GM12878 (cell line): ENCODE results near the gene ACRV1. TPM values are rescaled to one million over a fixed set of nuclear protein-coding genes. Genes with fewer than 3 reads are reported as not detected.

Experiments
- ATAC-seq: fragments of 200-7000 bp; cut with Tn5 transposase; 3 replicates; pipeline ENCODE4 v1.9.1; 2020; ENCODE audit warnings: mild to moderate bottlenecking, moderate library complexity
- BruUV-seq: library from RNA; stranded (reverse); fragments of 400-500 nt; replicated peaks from 2 replicates; lab custom pipeline; 2021; lab: Mats Ljungman, UMichigan
- CTCF ChIA-PET: fragments of 300-600 bp; sonication (Branson Sonifier 250); formaldehyde crosslinking; extraction: SDS; loops from one replicate; lab custom pipeline; 2021; ENCODE audit warnings: inconsistent platforms; lab: Yijun Ruan, JAX
- POLR2A ChIA-PET: fragments of 350-600 bp; formaldehyde crosslinking; extraction: SDS; loops from one replicate; lab custom pipeline; 2021; ENCODE audit warnings: inconsistent platforms; lab: Charles Lee
- RAD21 ChIA-PET: fragments of 300-600 bp; sonication (Branson Sonifier 250); formaldehyde crosslinking; loops from one replicate; lab custom pipeline; 2023; ENCODE audit warnings: antibody characterized with exemption; ENCODE audit not compliant: unreplicated experiment; lab: Charles Lee
- SMC1A ChIA-PET: fragments of 300-600 bp; sonication (Branson Sonifier 250); formaldehyde crosslinking; loops from one replicate; lab custom pipeline; 2023; ENCODE audit not compliant: unreplicated experiment, uncharacterized antibody; lab: Charles Lee
- DNase-seq: peaks from one replicate; pipeline ENCODE4 v3.0.0-alpha.2; 2011; ENCODE audit warnings: low read depth, low spot score
- FAIRE-seq: peaks from 3 replicates; lab custom pipeline; 2011; peaks lifted over from hg19 to GRCh38; lab: Jason Lieb, UNC
- H2AFZ ChIP-seq: 2 replicates; pipeline ENCODE4 v1.6.0; 2011; ENCODE audit warnings: low read depth, low read length, control low read depth; ENCODE audit not compliant: control insufficient read depth
- H3K27ac ChIP-seq: 2 replicates; pipeline ENCODE4 v1.5.1; 2011; ENCODE audit warnings: control low read depth; ENCODE audit not compliant: control insufficient read depth, insufficient read depth
- H3K27me3 ChIP-seq, 2 experiments: replicated peaks in 1 of 2; 2 replicates each; pipeline versions ENCODE4 v1.6.0 to v1.6.1; 2011; ENCODE audit warnings: low read length in 1 of 2; ENCODE audit not compliant: control insufficient read depth in 2 of 2, insufficient read depth in 2 of 2
- H3K36me3 ChIP-seq, 2 experiments: 2 replicates each; pipeline ENCODE4 v1.5.1; 2011; ENCODE audit warnings: low read length in 1 of 2; ENCODE audit not compliant: control insufficient read depth in 2 of 2, insufficient read depth in 2 of 2
- H3K4me1 ChIP-seq: 2 replicates; pipeline ENCODE4 v1.6.1; 2011; ENCODE audit warnings: mild to moderate bottlenecking, low read length, moderate library complexity, mixed read lengths; ENCODE audit not compliant: control insufficient read depth, insufficient read depth
- H3K4me2 ChIP-seq: 2 replicates; pipeline ENCODE4 v1.6.0; 2011; ENCODE audit warnings: control low read depth; ENCODE audit not compliant: control insufficient read depth, insufficient read depth
- H3K4me3 ChIP-seq: fragments of 200-600 bp; sonication (generic); 2 replicates; pipeline ENCODE4 v1.5.1; 2016
- H3K79me2 ChIP-seq: 2 replicates; pipeline ENCODE4 v1.6.0; 2011; ENCODE audit warnings: low read length; ENCODE audit not compliant: control insufficient read depth, insufficient read depth
- H3K9ac ChIP-seq: 2 replicates; pipeline ENCODE4 v1.8.0; 2011; ENCODE audit warnings: low read length, control low read depth, mixed read lengths; ENCODE audit not compliant: control insufficient read depth, insufficient read depth
- H3K9me3 ChIP-seq: replicated peaks from 3 replicates; pipeline ENCODE4 v1.5.1; 2011; ENCODE audit warnings: mild to moderate bottlenecking, low read length; ENCODE audit not compliant: control insufficient read depth, insufficient read depth
- H4K20me1 ChIP-seq: 2 replicates; pipeline ENCODE4 v1.6.0; 2011; ENCODE audit not compliant: control insufficient read depth, insufficient read depth
- E4F1 ChIP-seq: fragments of 450-650 bp; IDR thresholded peaks from 2 replicates; pipeline ENCODE4 v1.6.1; 2018; ENCODE audit warnings: borderline replicate concordance, mild to moderate bottlenecking; ENCODE audit not compliant: partially characterized antibody
- HDAC2 ChIP-seq: fragments of 200-600 bp; sonication (generic); IDR thresholded peaks from 2 replicates; pipeline ENCODE4 v1.6.1; 2017
- RAD51 ChIP-seq: fragments of 450-650 bp; IDR thresholded peaks from 2 replicates; pipeline ENCODE4 v1.6.1; 2016; ENCODE audit warnings: moderate library complexity, mild to moderate bottlenecking, inconsistent platforms
- SUPT20H ChIP-seq: IDR thresholded peaks from 2 replicates; pipeline ENCODE4 v1.6.1; 2011; ENCODE audit warnings: low read depth, mild to moderate bottlenecking, low read length, moderate library complexity, borderline replicate concordance; ENCODE audit not compliant: control insufficient read depth
- ZNF24 ChIP-seq: fragments of 450-650 bp; IDR thresholded peaks from 2 replicates; pipeline ENCODE4 v1.6.1; 2017; ENCODE audit warnings: antibody characterized with exemption, mild to moderate bottlenecking
- WGBS: methylation state at CpG from one replicate; pipeline ENCODE4 v1.1.6; 2016; ENCODE audit warnings: low lambda C conversion rate; ENCODE audit not compliant: insufficient replicate concordance, insufficient coverage; ENCODE audit errors: missing lambda C conversion rate; 5-methylcytosine and 5-hydroxymethylcytosine counted together
- in situ Hi-C: fragments of 300-500 bp; cut with MboI; formaldehyde crosslinking; loops from 9 replicates; pipeline ENCODE4 v1.14.3; 2018; ENCODE audit warnings: mixed read lengths
- intact Hi-C: fragments of 100-400 bp; cut with micrococcal nuclease; formaldehyde crosslinking; loops from one replicate; pipeline ENCODE4 v1.14.2; 2022; ENCODE audit not compliant: unreplicated experiment
- polyA plus RNA-seq, 11 experiments: library from polyadenylated mRNA; depleted of rRNA in 4 of 11; unstranded in 6 of 11; stranded (reverse) in 5 of 11; fragments of >200 nt; fragmentation: Nextera tagmentation in 4 of 11; fragmentation: Illumina TruSeq in 1 of 11; extraction: Ambion mirVana in 4 of 11; extraction: Trizol in 1 of 11; gene quantifications; 1 replicate in 1 of 11; 2 replicates in 10 of 11; pipeline versions ENCODE4 v1.2.1 to v1.2.3, GENCODE V29; 2011 to 2016; ENCODE audit warnings: inconsistent platforms in 2 of 11, missing spikeins in 2 of 11, low read depth in 1 of 11
- total RNA-seq, 4 experiments: library from RNA; depleted of rRNA in 3 of 4; stranded (reverse); fragments of >200 nt in 3 of 4; fragmentation: Illumina TruSeq in 1 of 4; extraction: Trizol in 1 of 4; gene quantifications; 2 replicates each; pipeline versions ENCODE4 v1.2.1 to v1.2.3, GENCODE V29; 2013 to 2021

The ACRV1 gene
- total and polyA plus RNA-seq, 10 of the 15 experiments (the other 5 are each of a cell fraction or from before 2014, with no cell fraction given) = 0.09 to 0.82 (median 0.23) TPM; not detected in 2

GRCh38 chr11:125679837-125680236 is 810 bp downstream of the ACRV1 start:
- Histone ChIP-seq H3K27ac (no peak overlapping the region), H4K20me1 (no peaks in the 10 kb centered on the region), H3K4me2 (no peak overlapping the region), H3K4me1 (no peaks in the 10 kb centered on the region), H3K79me2 (no peaks in the 10 kb centered on the region)
- no peak for TF ChIP-seq HDAC2
- TF ChIP-seq E4F1 = no peak
- no peak for TF ChIP-seq ZNF24
- TF ChIP-seq SUPT20H = no peak
- no peak for TF ChIP-seq RAD51
- TF ChIP-seq, all 136 proteins: peak for 0
- ChIA-PET RAD21 (no interaction called here), POLR2A (no interaction called here), SMC1A (interaction anchor here (0.6 to 1.8 kb wide), 2 partner anchors 55 to 191 kb away, joined by 3 to 5 read pairs; partner anchors contain the start of gene CHEK1), CTCF (interaction anchor here (0.6 to 1.4 kb wide), 8 partner anchors 9 to 514 kb away, joined by 3 to 4 read pairs (median 3); no protein-coding TSS in a partner anchor)
- DNase-seq (no peak), ATAC-seq (no peak), FAIRE-seq (no peak)
- Histone ChIP-seq H3K9ac (no peak overlapping the region), H3K27me3 (no peaks in the 10 kb centered on the region), H3K9me3 (no peaks in the 10 kb centered on the region), H3K4me3 (no peak overlapping the region), H2AFZ (no peak overlapping the region), H3K36me3 (peaks cover 5 to 10% of the 10 kb centered on the region in 2 experiments)
- BruUV-seq = no TSS peak
- intact Hi-C loops = no loop called here
- WGBS = 68% methylated on average over 2 of the region's 2 CpGs
- in situ Hi-C loops = no loop called here
